Keratinocyte (primary cell): ENCODE measurements around the gene SLC36A3. TPM values are rescaled to one million over a fixed set of nuclear protein-coding genes. Genes with fewer than 3 reads are reported as not detected.

Experiments
- DNase-seq: peaks from one replicate; pipeline ENCODE4 v3.0.0-alpha.2; 2011; ENCODE audit warnings: low read depth, missing footprints, low spot score
- FAIRE-seq: peaks from 2 replicates; lab custom pipeline; 2011; peaks lifted over from hg19 to GRCh38; lab: Jason Lieb, UNC
- H2AFZ ChIP-seq: 2 replicates; pipeline ENCODE4 v1.6.0; 2012; ENCODE audit warnings: low read length, control low read depth, inconsistent platforms; ENCODE audit not compliant: control insufficient read depth
- H3K27ac ChIP-seq: 2 replicates; pipeline ENCODE4 v1.5.1; 2011; ENCODE audit warnings: low read length; ENCODE audit not compliant: control insufficient read depth, insufficient read depth
- H3K27me3 ChIP-seq: 3 replicates; pipeline ENCODE4 v1.6.0; 2011; ENCODE audit warnings: low read length; ENCODE audit not compliant: control insufficient read depth, insufficient read depth; ENCODE audit errors: extremely low read depth
- H3K36me3 ChIP-seq, 2 experiments: 2 replicates in 1 of 2; 3 replicates in 1 of 2; pipeline ENCODE4 v1.5.1; 2011; ENCODE audit warnings: low read length in 2 of 2, mild to moderate bottlenecking in 1 of 2; ENCODE audit not compliant: control insufficient read depth in 2 of 2, insufficient read depth in 2 of 2; ENCODE audit errors: extremely low read depth in 1 of 2
- H3K4me1 ChIP-seq: 3 replicates; pipeline ENCODE4 v1.5.1; 2011; ENCODE audit warnings: low read length; ENCODE audit not compliant: control insufficient read depth, insufficient read depth; ENCODE audit errors: extremely low read depth
- H3K4me2 ChIP-seq: 3 replicates; pipeline ENCODE4 v1.6.0; 2011; ENCODE audit warnings: low read depth, low read length; ENCODE audit not compliant: control insufficient read depth, insufficient read depth; ENCODE audit errors: extremely low read depth
- H3K4me3 ChIP-seq, 3 experiments: fragments of 200-600 bp in 1 of 3; sonication (generic) in 1 of 3; 2 replicates in 2 of 3; 3 replicates in 1 of 3; pipeline ENCODE4 v1.5.1; 2011 to 2016; ENCODE audit warnings: low read length in 3 of 3, mild to moderate bottlenecking in 3 of 3, control low read depth in 2 of 3, inconsistent platforms in 1 of 3, low read depth in 1 of 3, mixed read lengths in 1 of 3, mixed run types in 1 of 3, moderate library complexity in 1 of 3; ENCODE audit not compliant: control insufficient read depth in 2 of 3, insufficient read depth in 2 of 3; ENCODE audit errors: extremely low read depth in 1 of 3
- H3K79me2 ChIP-seq: 2 replicates; pipeline ENCODE4 v1.6.0; 2012; ENCODE audit warnings: low read length; ENCODE audit not compliant: control insufficient read depth, insufficient read depth
- H3K9ac ChIP-seq: 3 replicates; pipeline ENCODE4 v1.6.0; 2011; ENCODE audit warnings: low read length; ENCODE audit not compliant: control insufficient read depth, insufficient read depth; ENCODE audit errors: extremely low read depth
- H3K9me1 ChIP-seq: 3 replicates; pipeline ENCODE4 v1.6.0; 2011; ENCODE audit warnings: low read length; ENCODE audit not compliant: control insufficient read depth, insufficient read depth; ENCODE audit errors: extremely low read depth
- H3K9me3 ChIP-seq: 2 replicates; pipeline ENCODE4 v1.5.1; 2012; ENCODE audit warnings: low read depth, low read length; ENCODE audit not compliant: control insufficient read depth
- H4K20me1 ChIP-seq: 3 replicates; pipeline ENCODE4 v1.6.0; 2011; ENCODE audit warnings: low read length; ENCODE audit not compliant: control insufficient read depth, insufficient read depth; ENCODE audit errors: extremely low read depth
- CTCF ChIP-seq, 3 experiments: IDR thresholded peaks in 1 of 3; conservative IDR thresholded peaks in 1 of 3; optimal IDR thresholded peaks in 1 of 3; 2 replicates in 2 of 3; 3 replicates in 1 of 3; pipeline versions ENCODE3 to v1.5.1; 2011; ENCODE audit warnings: low read length in 3 of 3, mild to moderate bottlenecking in 3 of 3, moderate library complexity in 2 of 3, control low read depth in 1 of 3, inconsistent platforms in 1 of 3; ENCODE audit not compliant: insufficient read depth in 2 of 3; ENCODE audit errors: extremely low read depth in 1 of 3
- EZH2 ChIP-seq: IDR thresholded peaks from one replicate; pipeline ENCODE4 v1.6.1; 2012; ENCODE audit warnings: inconsistent platforms, mild to moderate bottlenecking, low read length, moderate library complexity
- dilution Hi-C: fragments of 300-500 bp; cut with MboI; formaldehyde crosslinking; loops from one replicate; pipeline ENCODE4 v1.7.0; 2020; ENCODE audit warnings: low sequenced_read_pairs; ENCODE audit not compliant: extremely low pct_ligation_motif_present
- polyA plus RNA-seq, 5 experiments: library from polyadenylated mRNA; depleted of rRNA in 3 of 5; stranded (reverse) in 3 of 5; stranded (forward) in 1 of 5; unstranded in 1 of 5; fragments of >200 nt; gene quantifications; 1 replicate in 1 of 5; 2 replicates in 3 of 5; 3 replicates in 1 of 5; pipeline versions ENCODE4 v1.2.1 to v1.2.3, GENCODE V29; 2011 to 2012; ENCODE audit warnings: missing spikeins in 2 of 5, low read depth in 1 of 5, low replicate concordance in 1 of 5

Gene SLC36A3
- polyA plus RNA-seq, 1 donor (not counting 4 experiments of a cell fraction or from before 2014, with no cell fraction given), result not detected

- TF ChIP-seq EZH2, result no peak
- TF ChIP-seq CTCF (optimal IDR thresholded peaks at IDR 0.05 in 1 of 3, IDR thresholded peaks at IDR 0.05 in 1 of 3, conservative IDR thresholded peaks at IDR 0.05 in 1 of 3; ENCODE audit: extremely low read depth in 1 of 3, insufficient read depth in 2 of 3, low read length in 3 of 3), result no peak
- Histone ChIP-seq H3K9ac (no peak overlapping the region), H3K4me1 (no peaks in the 10 kb centered on the region), H3K4me2 (no peak overlapping the region), H3K36me3 (no peaks in the 10 kb centered on the region), H3K27me3 (peaks cover 4% of the 10 kb centered on the region), H3K9me1 (no peaks in the 10 kb centered on the region), H3K9me3 (no peaks in the 10 kb centered on the region), H3K27ac (no peak overlapping the region), H3K4me3 (no peak overlapping the region), H3K79me2 (no peaks in the 10 kb centered on the region), H4K20me1 (no peaks in the 10 kb centered on the region), H2AFZ (no peak overlapping the region)
- dilution Hi-C loops, result no loop called here
- DNase-seq, result no peak
- no peak for FAIRE-seq
Measured at GRCh38 chr5:151326266-151326665, 22.7 kb upstream of the SLC36A3 start.

- H3K4me2 ChIP-seq, result no peak overlapping the region
- TF ChIP-seq EZH2, result no peak
- no peak for TF ChIP-seq CTCF (optimal IDR thresholded peaks at IDR 0.05 in 1 of 3, IDR thresholded peaks at IDR 0.05 in 1 of 3, conservative IDR thresholded peaks at IDR 0.05 in 1 of 3; ENCODE audit: extremely low read depth in 1 of 3, insufficient read depth in 2 of 3, low read length in 3 of 3)
- no peaks in the 10 kb centered on the region for H3K9me3 ChIP-seq
- H3K27ac ChIP-seq, result no peak overlapping the region
- no peaks in the 10 kb centered on the region for H3K79me2 ChIP-seq
- FAIRE-seq (no peak), DNase-seq (no peak)
- no peaks in the 10 kb centered on the region for H4K20me1 ChIP-seq
- H3K9ac ChIP-seq, result no peak overlapping the region
- no peaks in the 10 kb centered on the region for H3K27me3 ChIP-seq
- dilution Hi-C loops, result no loop called here
- H3K4me1 ChIP-seq, result no peaks in the 10 kb centered on the region
- H2AFZ ChIP-seq, result no peak overlapping the region
- no peaks in the 10 kb centered on the region for H3K9me1 ChIP-seq
- no peak overlapping the region for H3K4me3 ChIP-seq
- H3K36me3 ChIP-seq, result no peaks in the 10 kb centered on the region
Measured at GRCh38 chr5:151320481-151320880, 16.9 kb upstream of the SLC36A3 start.
